Mammary epithelial cell (primary cell): ENCODE data around the gene RHOBTB3.

ENCODE experiments used
- EZH2 ChIP-seq: IDR thresholded peaks from 2 replicates; pipeline ENCODE4 v1.6.1; 2012; ENCODE audit warnings: low read length, inconsistent platforms, borderline replicate concordance
- TF ChIP-seq, protein P1 (sequence below), 2 donors: IDR thresholded peaks in 1 of 2; conservative IDR thresholded peaks in 1 of 2; 2 replicates each; pipeline ENCODE4 v1.5.1; 2011 to 2012; ENCODE audit warnings: inconsistent platforms in 2 of 2, low read length in 2 of 2, mild to moderate bottlenecking in 2 of 2, control low read depth in 1 of 2, low read depth in 1 of 2; ENCODE audit not compliant: insufficient read depth in 1 of 2; ENCODE audit errors: extremely low read depth in 1 of 2

DNA sequence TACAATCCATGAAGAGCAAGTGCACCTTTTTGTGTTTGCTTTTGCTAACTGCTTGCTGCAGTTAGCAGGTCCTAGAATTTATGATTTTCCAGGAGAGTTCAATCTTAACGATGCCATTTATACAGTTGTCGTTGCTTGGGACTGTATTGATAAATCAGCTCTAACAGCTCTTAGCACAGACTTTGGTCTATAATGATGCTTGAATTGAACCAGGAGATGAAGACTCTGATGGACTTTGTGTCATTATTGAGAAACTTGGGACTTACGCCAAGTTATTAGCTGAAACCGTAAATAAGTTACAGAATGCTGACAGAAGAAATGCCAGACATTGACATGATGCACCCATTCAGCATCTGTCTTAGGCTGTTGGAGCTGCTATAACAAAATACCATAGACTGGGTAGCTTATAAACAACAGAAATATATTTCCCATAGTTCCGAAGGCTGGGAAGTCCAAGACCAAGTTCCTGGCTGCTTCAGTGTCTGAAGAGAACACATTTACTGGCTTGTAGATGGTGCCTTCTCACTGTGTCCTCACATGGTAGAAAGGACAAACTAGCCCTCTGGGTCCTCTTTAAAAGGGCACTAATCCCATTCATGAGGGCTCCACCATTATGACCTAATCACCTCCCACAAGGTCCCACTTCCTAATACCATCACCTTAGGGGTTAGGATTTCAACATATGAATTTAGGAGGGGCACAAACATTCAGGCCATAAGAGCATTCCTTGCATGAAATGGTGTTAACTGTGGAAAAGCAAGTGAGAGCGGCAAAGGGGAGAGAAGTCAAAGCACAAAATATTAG is 73.8 kb downstream of the RHOBTB3 start:
- TF ChIP-seq, protein P1, sequence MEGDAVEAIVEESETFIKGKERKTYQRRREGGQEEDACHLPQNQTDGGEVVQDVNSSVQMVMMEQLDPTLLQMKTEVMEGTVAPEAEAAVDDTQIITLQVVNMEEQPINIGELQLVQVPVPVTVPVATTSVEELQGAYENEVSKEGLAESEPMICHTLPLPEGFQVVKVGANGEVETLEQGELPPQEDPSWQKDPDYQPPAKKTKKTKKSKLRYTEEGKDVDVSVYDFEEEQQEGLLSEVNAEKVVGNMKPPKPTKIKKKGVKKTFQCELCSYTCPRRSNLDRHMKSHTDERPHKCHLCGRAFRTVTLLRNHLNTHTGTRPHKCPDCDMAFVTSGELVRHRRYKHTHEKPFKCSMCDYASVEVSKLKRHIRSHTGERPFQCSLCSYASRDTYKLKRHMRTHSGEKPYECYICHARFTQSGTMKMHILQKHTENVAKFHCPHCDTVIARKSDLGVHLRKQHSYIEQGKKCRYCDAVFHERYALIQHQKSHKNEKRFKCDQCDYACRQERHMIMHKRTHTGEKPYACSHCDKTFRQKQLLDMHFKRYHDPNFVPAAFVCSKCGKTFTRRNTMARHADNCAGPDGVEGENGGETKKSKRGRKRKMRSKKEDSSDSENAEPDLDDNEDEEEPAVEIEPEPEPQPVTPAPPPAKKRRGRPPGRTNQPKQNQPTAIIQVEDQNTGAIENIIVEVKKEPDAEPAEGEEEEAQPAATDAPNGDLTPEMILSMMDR (conservative IDR thresholded peaks at IDR 0.05 in 1 of 2, IDR thresholded peaks at IDR 0.05 in 1 of 2; ENCODE audit: extremely low read depth in 1 of 2, insufficient read depth in 1 of 2, low read depth in 1 of 2, low read length in 2 of 2): no peak
- TF ChIP-seq EZH2: no peak
